ENCODE measurements around the gene RGS9BP. TPM values are rescaled to one million over a fixed set of nuclear protein-coding genes. Genes with fewer than 3 reads are reported as not detected.

Gene RGS9BP
- total and polyA plus RNA-seq, 11 donors = 0.83 to 11.2 (median 4.2) TPM

DNA sequence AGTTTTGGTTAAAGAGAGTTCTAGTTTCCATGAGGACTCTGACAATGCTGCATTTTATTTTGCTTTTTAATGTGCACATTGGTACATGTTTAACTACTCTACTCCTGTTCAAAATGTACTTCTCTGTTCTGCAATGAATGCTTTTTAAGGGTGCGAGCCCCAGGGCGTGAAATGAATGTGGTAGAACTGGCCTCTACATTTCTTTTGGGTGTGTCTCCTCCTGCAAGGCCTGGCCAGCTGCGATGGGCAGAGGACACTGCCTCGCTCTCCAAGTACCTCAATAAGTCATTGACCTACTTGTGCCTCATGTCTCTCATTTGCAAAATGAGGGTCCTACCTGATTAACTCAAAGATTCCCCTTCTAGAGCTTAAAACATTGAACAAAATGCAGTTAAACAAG is 6.7 kb downstream of the RGS9BP start:
- intact Hi-C loops (cut with DNase I) = no loop called here
- peaks cover 0 to 7% (median 0%) of the 10 kb centered on the region in 9 donors for H3K27me3 ChIP-seq
- TF ChIP-seq, protein P1, sequence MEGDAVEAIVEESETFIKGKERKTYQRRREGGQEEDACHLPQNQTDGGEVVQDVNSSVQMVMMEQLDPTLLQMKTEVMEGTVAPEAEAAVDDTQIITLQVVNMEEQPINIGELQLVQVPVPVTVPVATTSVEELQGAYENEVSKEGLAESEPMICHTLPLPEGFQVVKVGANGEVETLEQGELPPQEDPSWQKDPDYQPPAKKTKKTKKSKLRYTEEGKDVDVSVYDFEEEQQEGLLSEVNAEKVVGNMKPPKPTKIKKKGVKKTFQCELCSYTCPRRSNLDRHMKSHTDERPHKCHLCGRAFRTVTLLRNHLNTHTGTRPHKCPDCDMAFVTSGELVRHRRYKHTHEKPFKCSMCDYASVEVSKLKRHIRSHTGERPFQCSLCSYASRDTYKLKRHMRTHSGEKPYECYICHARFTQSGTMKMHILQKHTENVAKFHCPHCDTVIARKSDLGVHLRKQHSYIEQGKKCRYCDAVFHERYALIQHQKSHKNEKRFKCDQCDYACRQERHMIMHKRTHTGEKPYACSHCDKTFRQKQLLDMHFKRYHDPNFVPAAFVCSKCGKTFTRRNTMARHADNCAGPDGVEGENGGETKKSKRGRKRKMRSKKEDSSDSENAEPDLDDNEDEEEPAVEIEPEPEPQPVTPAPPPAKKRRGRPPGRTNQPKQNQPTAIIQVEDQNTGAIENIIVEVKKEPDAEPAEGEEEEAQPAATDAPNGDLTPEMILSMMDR (IDR thresholded peaks at IDR 0.05) = no peak
- H3K36me3 ChIP-seq = peaks cover 0 to 5% (median 0%) of the 10 kb centered on the region in 9 donors
- ATAC-seq (no peak), DNase-seq (no peak)
- WGBS, 4 donors = 89 to 94% (median 92%) methylated on average over 4 of the region's 4 CpGs
- H3K4me1 ChIP-seq = peaks cover 0 to 5% (median 0%) of the 10 kb centered on the region in 12 donors
- no peaks in the 10 kb centered on the region for H3K9me3 ChIP-seq
- H3K4me3 ChIP-seq = no peak overlapping the region
- no peak overlapping the region for H3K27ac ChIP-seq

DNA sequence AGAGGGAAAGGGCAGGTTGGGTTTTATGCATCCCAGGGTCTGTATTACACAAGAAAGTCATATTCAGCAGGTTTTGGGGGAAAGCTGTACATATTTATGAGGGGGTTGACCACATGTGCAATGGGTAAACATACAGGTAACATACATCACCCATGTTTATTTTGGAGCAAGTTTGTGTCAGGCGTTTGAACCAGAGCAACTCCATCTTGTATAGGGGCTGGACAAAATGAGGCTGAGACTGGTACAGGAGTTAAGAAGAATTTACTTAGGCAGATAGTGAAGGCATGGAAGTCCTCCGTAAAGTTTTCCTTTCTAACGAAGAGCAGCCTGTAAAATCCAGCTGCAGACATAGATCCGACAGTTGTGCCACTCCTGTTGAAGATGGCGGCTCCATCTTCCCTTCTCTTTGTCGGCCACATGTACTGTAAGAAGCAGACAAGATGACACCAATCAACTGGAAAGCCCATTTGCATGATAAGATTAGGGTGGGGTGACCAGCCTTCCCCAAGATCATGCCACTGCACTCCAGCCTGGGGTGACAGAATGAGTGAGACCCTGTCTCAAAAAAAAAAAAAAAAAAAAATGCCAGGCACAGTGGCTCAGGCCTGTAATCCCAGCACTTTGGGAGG is 11.3 kb downstream of the RGS9BP start:
- Histone ChIP-seq H3K4me3 (no peak overlapping the region), H3K27me3 (no peaks in the 10 kb centered on the region), H3K27ac (no peak overlapping the region), H3K9me3 (no peaks in the 10 kb centered on the region), H3K36me3 (peaks cover 0 to 5% (median 0%) of the 10 kb centered on the region in 9 donors), H3K4me1 (peaks cover 0 to 20% (median 10%) of the 10 kb centered on the region in 12 donors)
- WGBS, 4 donors = 74 to 98% (median 92%) methylated on average over 6 of the region's 6 CpGs
- ATAC-seq = no peak
- DNase-seq = no peak
- TF ChIP-seq, protein P1 (IDR thresholded peaks at IDR 0.05) = no peak
- no peak for TF ChIP-seq POLR2A (IDR thresholded peaks at IDR 0.05)
- intact Hi-C loops (cut with DNase I) = no loop called here

DNA sequence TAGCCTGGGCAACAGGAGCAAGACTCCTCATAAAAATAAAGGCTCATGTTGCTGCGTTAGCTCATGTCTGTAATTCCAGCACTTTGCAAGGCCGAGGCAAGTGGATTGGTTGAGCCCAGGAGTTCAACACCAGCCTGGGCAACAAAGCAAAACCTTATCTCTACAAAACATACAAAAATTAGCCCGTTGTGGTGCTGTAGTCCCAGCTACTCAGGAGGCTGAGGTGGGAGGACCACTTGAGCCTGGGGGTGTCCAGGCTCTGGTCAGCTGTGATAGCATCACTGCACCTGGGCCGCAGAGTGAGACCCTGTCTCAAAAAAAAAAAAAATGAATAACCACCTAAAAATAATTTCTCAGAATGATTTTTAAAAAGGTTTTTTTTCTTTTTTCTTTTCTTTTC is 12.0 kb downstream of the RGS9BP start:
- no peaks in the 10 kb centered on the region for H3K9me3 ChIP-seq
- ATAC-seq (no peak), DNase-seq (no peak)
- no peak overlapping the region for H3K4me3 ChIP-seq
- no peaks in the 10 kb centered on the region for H3K27me3 ChIP-seq
- no peak overlapping the region for H3K27ac ChIP-seq
- peaks cover 0 to 22% (median 13%) of the 10 kb centered on the region in 12 donors for H3K4me1 ChIP-seq
- no peak for TF ChIP-seq POLR2A (IDR thresholded peaks at IDR 0.05)
- TF ChIP-seq, protein P1 (IDR thresholded peaks at IDR 0.05) = no peak
- WGBS, 4 donors = 87 to 92% (median 90%) methylated on average over 4 of the region's 4 CpGs
- H3K36me3 ChIP-seq = peaks cover 0 to 5% (median 0%) of the 10 kb centered on the region in 9 donors
- intact Hi-C loops (cut with DNase I) = no loop called here

DNA sequence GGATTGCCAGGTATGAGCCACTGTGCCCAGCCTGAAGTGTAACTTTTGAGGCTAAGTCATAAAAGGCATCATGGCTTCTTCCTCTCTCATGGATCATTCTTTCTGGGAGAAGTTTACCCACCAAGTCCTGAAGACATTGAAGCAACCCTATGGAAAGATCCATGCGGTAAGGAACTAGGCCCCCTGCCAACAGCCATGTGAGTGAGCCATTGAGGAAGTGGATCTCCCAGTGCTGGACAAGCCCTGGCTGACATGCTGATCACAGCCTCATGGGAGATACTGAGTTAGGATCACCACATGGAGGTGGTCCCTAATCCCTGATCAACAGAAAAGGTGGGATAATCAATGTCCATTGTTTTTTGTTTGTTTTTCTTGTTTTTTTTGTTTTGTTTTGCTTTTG is 12.7 kb downstream of the RGS9BP start:
- ATAC-seq (no peak), DNase-seq (peak in 2 of 5 donors; percentile 30 to 55)
- Histone ChIP-seq H3K27ac (no peak overlapping the region), H3K4me3 (no peak overlapping the region), H3K9me3 (no peaks in the 10 kb centered on the region), H3K4me1 (peaks cover 0 to 28% (median 19%) of the 10 kb centered on the region in 12 donors), H3K36me3 (peaks cover 0 to 5% (median 0%) of the 10 kb centered on the region in 9 donors), H3K27me3 (no peaks in the 10 kb centered on the region)
- WGBS, 4 donors = 65 to 92% (median 78%) methylated on average over 1 of the region's 1 CpG
- intact Hi-C loops (cut with DNase I) = no loop called here
- TF ChIP-seq, protein P1 (IDR thresholded peaks at IDR 0.05) = no peak
- no peak for TF ChIP-seq POLR2A (IDR thresholded peaks at IDR 0.05)

All from heart left ventricle (tissue), 16 donors.